ENCODE results near the gene CAMK2G. TPM values are rescaled to one million over a fixed set of nuclear protein-coding genes. Genes with fewer than 3 reads are reported as not detected.

CAMK2G gene
- total RNA-seq = 17.7 and 20.1 TPM in 2 replicates

DNA sequence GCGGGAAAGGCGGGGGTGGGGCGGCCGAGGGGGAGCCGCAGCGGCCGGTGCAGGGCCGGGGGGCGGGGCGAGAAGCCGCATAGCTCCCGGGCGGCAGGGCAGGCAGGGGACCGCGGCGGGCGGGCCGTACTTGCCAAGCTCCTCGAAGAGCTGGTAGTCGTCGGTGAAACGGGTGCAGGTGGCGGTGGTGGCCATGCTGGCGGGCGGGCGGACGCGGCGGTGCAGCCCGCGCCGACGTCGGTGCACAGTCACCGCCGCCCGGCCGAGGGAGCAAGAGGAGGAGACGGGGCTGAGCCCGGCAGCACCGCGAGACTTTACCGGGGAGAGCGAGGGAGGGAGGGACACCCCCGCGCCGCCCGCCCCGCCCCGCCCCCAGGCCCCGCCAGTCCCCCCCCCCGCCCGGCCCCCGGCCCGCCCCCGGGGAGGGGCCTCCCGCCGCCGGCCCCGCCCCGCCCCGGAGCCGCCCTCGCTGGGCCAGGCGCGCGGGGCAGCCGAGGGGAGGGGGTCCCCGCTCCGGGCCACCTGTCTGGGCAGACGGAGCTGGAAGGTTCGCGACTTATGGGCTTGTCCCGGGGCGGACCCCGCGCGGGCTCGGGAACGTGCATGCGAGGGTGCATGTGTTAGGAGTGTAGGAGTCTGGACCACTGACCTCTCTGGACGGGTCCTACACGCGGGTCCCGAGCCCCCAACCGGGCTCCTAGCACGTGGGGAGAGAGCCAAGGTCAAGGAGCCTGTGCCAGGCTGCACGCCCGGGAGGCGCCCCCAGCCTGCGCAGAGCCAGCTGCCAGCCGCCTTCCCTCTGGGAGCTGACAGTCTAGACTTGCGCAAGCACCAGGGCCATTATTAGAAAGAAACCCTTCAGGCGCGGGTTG is at the start of gene CAMK2G:
Gene CAMK2G, minus strand, starts transcription at position 289 of the 872 bp plus-strand sequence. Its CDS starts 94 bp downstream, at position 195.

DNA sequence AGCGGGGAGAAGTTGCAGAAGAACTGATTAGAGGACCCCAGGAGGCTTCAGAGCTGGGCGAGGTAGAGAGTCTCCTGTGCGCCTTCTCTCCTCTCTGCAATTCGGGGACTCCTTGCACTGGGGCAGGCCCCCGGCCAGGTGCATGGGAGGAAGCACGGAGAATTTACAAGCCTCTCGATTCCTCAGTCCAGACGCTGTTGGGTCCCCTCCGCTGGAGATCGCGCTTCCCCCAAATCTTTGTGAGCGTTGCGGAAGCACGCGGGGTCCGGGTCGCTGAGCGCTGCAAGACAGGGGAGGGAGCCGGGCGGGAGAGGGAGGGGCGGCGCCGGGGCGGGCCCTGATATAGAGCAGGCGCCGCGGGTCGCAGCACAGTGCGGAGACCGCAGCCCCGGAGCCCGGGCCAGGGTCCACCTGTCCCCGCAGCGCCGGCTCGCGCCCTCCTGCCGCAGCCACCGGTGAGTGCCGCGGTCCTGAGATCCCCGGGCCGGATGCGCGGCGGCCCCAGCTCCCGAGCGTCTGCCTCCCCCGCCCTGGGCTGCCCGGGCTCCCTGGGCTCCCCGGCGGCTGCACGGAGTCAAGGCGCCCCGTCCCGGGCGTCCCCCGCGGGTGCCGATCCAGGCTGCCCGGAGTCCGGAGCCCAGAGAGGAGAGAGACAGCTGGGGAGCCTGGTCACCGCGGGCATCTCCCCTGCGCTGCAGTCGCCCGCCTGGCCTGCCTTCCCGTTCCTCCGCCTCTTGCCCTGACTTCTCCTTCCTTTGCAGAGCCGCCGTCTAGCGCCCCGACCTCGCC is 36.6 kb upstream of the CAMK2G start, which contains the start of gene PLAU:
Gene PLAU, plus strand, starts transcription at position 369 of the 789 bp plus-strand sequence. CDS start 424 bp downstream, outside the sequence.

DNA sequence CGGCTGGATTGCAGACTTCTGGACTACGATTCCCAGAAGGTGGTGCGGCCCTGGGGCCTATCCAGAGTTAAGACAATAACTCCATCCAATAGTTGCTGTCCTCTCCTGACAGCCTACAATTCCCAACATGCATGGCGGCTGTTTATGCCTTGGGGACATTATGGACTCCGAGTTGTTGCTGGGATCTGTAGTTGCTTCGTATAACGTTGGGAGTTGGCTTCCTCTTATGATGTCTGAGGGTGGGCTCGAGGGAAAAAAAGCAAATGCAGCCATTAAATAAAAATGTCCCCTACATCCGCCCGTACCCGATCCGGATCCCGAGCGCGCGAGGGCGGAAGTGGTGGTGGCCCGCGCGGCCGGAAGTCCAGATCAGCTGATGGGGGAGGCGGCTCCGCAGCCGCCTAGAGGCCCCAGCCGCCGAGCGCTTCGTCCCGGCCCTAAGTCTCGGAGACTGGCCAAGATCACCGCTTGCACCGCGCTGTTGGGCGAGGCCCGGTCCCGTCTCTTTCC is 89.1 kb downstream of the CAMK2G start, which contains the start of gene ZSWIM8:
Gene ZSWIM8, plus strand, starts transcription at position 396 of the 510 bp plus-strand sequence. CDS start 273 bp downstream, outside the sequence.

DNA sequence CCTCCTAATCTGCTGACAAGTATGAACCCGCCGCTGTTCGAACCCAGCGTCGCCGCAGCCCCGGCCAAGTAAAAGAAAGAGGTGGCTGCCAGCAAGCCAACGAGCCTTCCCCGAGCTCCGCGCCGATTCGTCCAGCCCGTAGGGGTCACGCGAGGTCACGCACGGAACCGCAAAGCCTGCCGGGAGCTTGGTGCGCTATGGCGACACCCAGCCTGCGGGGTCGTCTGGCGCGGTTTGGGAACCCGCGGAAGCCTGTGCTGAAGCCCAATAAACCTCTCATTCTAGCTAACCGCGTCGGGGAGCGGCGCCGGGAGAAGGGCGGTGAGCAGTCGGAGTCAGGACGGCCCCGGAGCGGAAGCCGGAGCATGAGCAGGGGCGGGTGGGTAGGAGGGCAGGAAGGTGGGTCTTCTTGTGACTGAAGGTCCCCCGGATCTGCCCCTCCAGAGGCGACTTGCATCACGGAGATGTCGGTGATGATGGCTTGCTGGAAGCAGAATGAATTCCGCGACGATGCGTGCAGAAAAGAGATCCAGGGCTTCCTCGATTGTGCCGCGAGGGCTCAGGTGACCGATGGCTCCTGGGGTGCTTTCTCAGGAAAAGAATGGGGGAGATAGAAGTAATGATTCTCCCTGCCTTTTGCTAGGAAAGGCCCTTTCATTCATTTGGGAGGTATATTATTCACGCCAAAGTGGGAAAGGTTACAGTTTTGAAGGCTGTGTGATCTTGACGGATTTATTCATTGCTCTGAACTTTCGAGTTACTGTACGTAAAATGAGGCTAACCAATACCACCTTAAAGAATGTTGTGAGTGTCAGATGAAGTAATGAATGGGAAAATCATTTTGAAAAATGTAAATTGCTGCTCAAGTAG is 92.2 kb downstream of the CAMK2G start, which contains the start of gene CHCHD1:
Gene CHCHD1, plus strand, starts transcription at position 170 of the 870 bp plus-strand sequence. Its CDS starts 28 bp downstream, at position 198.

Small RNAs within 50 kb of the gene (small RNA-seq; reads per million reads assigned to genes)
- not detected for gene AC022400.9
- not detected for gene ZSWIM8-AS1

Other genes starting within 250 kb of the CAMK2G start
- gene MYOZ1, start 233.1 kb downstream of the CAMK2G start, total RNA-seq = 0.26 and 0.32 TPM in 2 replicates
- not detected in 2 replicates for gene SYNPO2L, start 218.5 kb downstream of the CAMK2G start, total RNA-seq
- 3.6 and 4.7 TPM in 2 replicates for gene AGAP5, start 176.4 kb downstream of the CAMK2G start, total RNA-seq
- 47.0 and 49.2 TPM in 2 replicates for gene SEC24C, start 130.2 kb downstream of the CAMK2G start, total RNA-seq
- gene CHCHD1, start 92.5 kb downstream of the CAMK2G start, total RNA-seq = 18.0 and 18.2 TPM in 2 replicates
- 50.2 and 60.4 TPM in 2 replicates for gene ZSWIM8, start 88.9 kb downstream of the CAMK2G start, total RNA-seq
- 18.3 and 20.4 TPM in 2 replicates for gene NDST2, start 63.0 kb downstream of the CAMK2G start, total RNA-seq
- 40.5 and 42.2 TPM in 2 replicates for gene PLAU, start 36.6 kb upstream of the CAMK2G start, total RNA-seq
- 179 and 185 TPM in 2 replicates for gene VCL, start 123.6 kb upstream of the CAMK2G start, total RNA-seq